GM23338 (cell line): ENCODE results near the gene CAND1. TPM values are rescaled to one million over a fixed set of nuclear protein-coding genes. Genes with fewer than 3 reads are reported as not detected.

Experiments
- ATAC-seq: fragments of 200-7000 bp; cut with Tn5 transposase; 3 replicates; pipeline ENCODE4 v1.9.1; 2020
- DNase-seq: peaks from one replicate; pipeline ENCODE4 v3.0.0-alpha.2; 2015; ENCODE audit warnings: low spot score
- H2AFZ ChIP-seq: fragments of 200-600 bp; sonication (generic); 2 replicates; pipeline ENCODE4 v1.8.0; 2016; ENCODE audit warnings: antibody characterized with exemption, mild to moderate bottlenecking, moderate library complexity
- H3F3A ChIP-seq: fragments of 200-600 bp; sonication (generic); replicated peaks from 2 replicates; pipeline ENCODE4 v1.8.0; 2017; ENCODE audit warnings: antibody characterized with exemption, mixed run types, low read depth
- H3K27ac ChIP-seq: fragments of 200-600 bp; sonication (generic); 2 replicates; pipeline ENCODE4 v1.6.1; 2016; ENCODE audit warnings: low read depth
- H3K27me3 ChIP-seq: fragments of 200-600 bp; sonication (generic); 2 replicates; pipeline ENCODE4 v1.8.0; 2016; ENCODE audit warnings: mild to moderate bottlenecking, mixed run types, moderate library complexity; ENCODE audit not compliant: insufficient read depth
- H3K36me3 ChIP-seq: fragments of 200-600 bp; sonication (generic); 2 replicates; pipeline ENCODE4 v1.8.0; 2016; ENCODE audit warnings: mild to moderate bottlenecking; ENCODE audit not compliant: insufficient read depth
- H3K4me1 ChIP-seq: fragments of 200-600 bp; sonication (generic); 2 replicates; pipeline ENCODE4 v1.8.0; 2016; ENCODE audit warnings: mild to moderate bottlenecking, moderate library complexity; ENCODE audit not compliant: insufficient read depth
- H3K4me2 ChIP-seq: fragments of 200-600 bp; sonication (generic); 2 replicates; pipeline ENCODE4 v1.7.1; 2017; ENCODE audit warnings: mixed run types
- H3K4me3 ChIP-seq: fragments of 200-600 bp; sonication (generic); 2 replicates; pipeline ENCODE4 v1.6.1; 2016; ENCODE audit warnings: mixed run types
- H3K79me2 ChIP-seq: fragments of 200-600 bp; sonication (generic); replicated peaks from 2 replicates; pipeline ENCODE4 v1.8.0; 2017; ENCODE audit warnings: mild to moderate bottlenecking; ENCODE audit not compliant: insufficient read depth
- H3K9me2 ChIP-seq: fragments of 200-600 bp; sonication (generic); 2 replicates; pipeline ENCODE4 v1.8.0; 2017; ENCODE audit not compliant: insufficient read depth
- H4K20me1 ChIP-seq: fragments of 200-600 bp; sonication (generic); replicated peaks from 2 replicates; pipeline ENCODE4 v1.8.0; 2017; ENCODE audit warnings: mild to moderate bottlenecking; ENCODE audit not compliant: insufficient read depth
- H3K27ac Mint-ChIP-seq: 2 replicates; pipeline ENCODE4 v1.8.0; 2020; ENCODE audit warnings: inconsistent platforms, mild to moderate bottlenecking, moderate library complexity, mixed read lengths
- H3K27me3 Mint-ChIP-seq: 3 replicates; pipeline ENCODE4 v1.8.0; 2022; ENCODE audit warnings: low read depth, mild to moderate bottlenecking, moderate library complexity, mixed read lengths, inconsistent platforms; ENCODE audit not compliant: insufficient read depth, poor library complexity
- H3K36me3 Mint-ChIP-seq: 3 replicates; pipeline ENCODE4 v1.8.0; 2021; ENCODE audit warnings: low read depth, mild to moderate bottlenecking, inconsistent platforms, moderate library complexity, mixed read lengths
- H3K4me1 Mint-ChIP-seq: 3 replicates; pipeline ENCODE4 v1.8.0; 2020; ENCODE audit warnings: mild to moderate bottlenecking, inconsistent platforms, mixed read lengths
- H3K4me3 Mint-ChIP-seq: 3 replicates; pipeline ENCODE4 v1.8.0; 2021; ENCODE audit warnings: moderate library complexity, mild to moderate bottlenecking, inconsistent platforms, mixed read lengths
- H3K9me3 Mint-ChIP-seq: 3 replicates; pipeline ENCODE4 v1.8.0; 2020; ENCODE audit warnings: moderate library complexity, mild to moderate bottlenecking, inconsistent platforms, mixed read lengths
- CREB1 ChIP-seq: fragments of 250-450 bp; sonication (Bioruptor Pico); IDR thresholded peaks from 2 replicates; pipeline ENCODE4 v1.5.0; 2020; ENCODE audit warnings: low read depth, mild to moderate bottlenecking, moderate library complexity
- EZH2phosphoT487 ChIP-seq: fragments of 200-600 bp; sonication (generic); IDR thresholded peaks from one replicate; pipeline ENCODE4 v1.8.1; 2018; ENCODE audit warnings: antibody characterized with exemption; ENCODE audit not compliant: unreplicated experiment
- NANOG ChIP-seq: IDR thresholded peaks from 2 replicates; pipeline ENCODE4 v1.6.1; 2016; ENCODE audit warnings: antibody characterized with exemption, borderline replicate concordance
- STAT1 ChIP-seq: IDR thresholded peaks from one replicate; pipeline ENCODE4 v1.6.1; 2016; ENCODE audit warnings: antibody characterized with exemption; ENCODE audit not compliant: unreplicated experiment
- ZNF331 ChIP-seq: fragments of 250-450 bp; sonication (Bioruptor Pico); IDR thresholded peaks from 2 replicates; pipeline ENCODE4 v1.5.0; 2020; ENCODE audit warnings: low read depth, mild to moderate bottlenecking, moderate library complexity
- ZNF462 ChIP-seq: fragments of 250-450 bp; sonication (Bioruptor Pico); IDR thresholded peaks from 2 replicates; pipeline ENCODE4 v1.5.0; 2020; ENCODE audit warnings: mild to moderate bottlenecking, moderate library complexity
- polyA plus RNA-seq: library from polyadenylated mRNA; unstranded; fragments of >200 nt; fragmentation: Nextera tagmentation; extraction: Ambion mirVana; gene quantifications from 2 replicates; pipeline ENCODE4 v1.2.1, GENCODE V29; 2016
- total RNA-seq: library from RNA; depleted of rRNA; stranded (reverse); fragments of >200 nt; shearing (Covaris generic); gene quantifications from 2 replicates; pipeline ENCODE4 v1.2.3, GENCODE V29; 2014
- TF ChIP-seq, protein P1 (sequence below), 2 experiments: fragments of 200-600 bp in 1 of 2; sonication (generic) in 1 of 2; conservative IDR thresholded peaks; 2 replicates each; pipeline versions ENCODE4 v1.5.1 to v1.6.1; 2016 to 2017; ENCODE audit warnings: antibody characterized with exemption in 2 of 2, low read depth in 2 of 2, mild to moderate bottlenecking in 2 of 2, moderate library complexity in 1 of 2

CAND1 gene
- total and polyA plus RNA-seq, 2 experiments from 2014 or later = 71.4 to 151 TPM

GRCh38 chr12:67333649-67334048 lies 64.5 kb downstream of the CAND1 start (continued):
- no peak for TF ChIP-seq ZNF462
- TF ChIP-seq STAT1 = no peak
- no peak for TF ChIP-seq CREB1
- TF ChIP-seq NANOG = no peak
- TF ChIP-seq, protein P1, sequence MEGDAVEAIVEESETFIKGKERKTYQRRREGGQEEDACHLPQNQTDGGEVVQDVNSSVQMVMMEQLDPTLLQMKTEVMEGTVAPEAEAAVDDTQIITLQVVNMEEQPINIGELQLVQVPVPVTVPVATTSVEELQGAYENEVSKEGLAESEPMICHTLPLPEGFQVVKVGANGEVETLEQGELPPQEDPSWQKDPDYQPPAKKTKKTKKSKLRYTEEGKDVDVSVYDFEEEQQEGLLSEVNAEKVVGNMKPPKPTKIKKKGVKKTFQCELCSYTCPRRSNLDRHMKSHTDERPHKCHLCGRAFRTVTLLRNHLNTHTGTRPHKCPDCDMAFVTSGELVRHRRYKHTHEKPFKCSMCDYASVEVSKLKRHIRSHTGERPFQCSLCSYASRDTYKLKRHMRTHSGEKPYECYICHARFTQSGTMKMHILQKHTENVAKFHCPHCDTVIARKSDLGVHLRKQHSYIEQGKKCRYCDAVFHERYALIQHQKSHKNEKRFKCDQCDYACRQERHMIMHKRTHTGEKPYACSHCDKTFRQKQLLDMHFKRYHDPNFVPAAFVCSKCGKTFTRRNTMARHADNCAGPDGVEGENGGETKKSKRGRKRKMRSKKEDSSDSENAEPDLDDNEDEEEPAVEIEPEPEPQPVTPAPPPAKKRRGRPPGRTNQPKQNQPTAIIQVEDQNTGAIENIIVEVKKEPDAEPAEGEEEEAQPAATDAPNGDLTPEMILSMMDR (conservative IDR thresholded peaks at IDR 0.05; ENCODE audit: low read depth in 2 of 2) = no peak

DNA sequence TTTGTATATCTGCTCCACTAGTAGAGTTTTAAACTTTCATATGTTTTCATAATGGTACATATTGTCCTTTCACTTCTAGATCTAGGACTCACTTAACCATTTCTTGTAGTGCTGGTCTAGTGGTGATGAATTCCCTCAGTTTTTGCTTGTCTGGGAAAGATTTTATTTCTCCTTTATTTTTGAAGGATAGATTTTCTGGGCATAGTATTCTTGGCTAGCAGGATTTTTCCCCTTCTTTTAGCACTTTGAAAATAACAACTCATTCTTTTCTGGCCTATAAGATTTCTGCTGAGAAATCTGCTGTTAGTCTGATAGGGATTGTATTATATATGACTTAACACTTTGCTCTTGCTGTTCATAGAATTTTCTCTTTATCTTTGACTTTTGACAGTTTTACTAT lies 69.3 kb downstream of the CAND1 start:
- Histone ChIP-seq H3K27ac (no peak overlapping the region), H4K20me1 (no peaks in the 10 kb centered on the region), H3F3A (no peaks in the 10 kb centered on the region), H3K36me3 (no peaks in the 10 kb centered on the region), H3K4me2 (no peak overlapping the region), H3K4me1 (no peaks in the 10 kb centered on the region), H3K4me3 (no peak overlapping the region), H2AFZ (no peak overlapping the region), H3K27me3 (no peaks in the 10 kb centered on the region), H3K79me2 (no peaks in the 10 kb centered on the region), H3K9me2 (no peaks in the 10 kb centered on the region)
- Mint-ChIP-seq H3K36me3 (peaks cover 24% of the 10 kb centered on the region; the same call in 2 of the 3 replicates), H3K27ac (no peak overlapping the region), H3K27me3 (peaks cover 2% of the 10 kb centered on the region), H3K4me3 (no peak overlapping the region), H3K9me3 (peaks cover 18% of the 10 kb centered on the region; the same call in 2 of the 3 replicates), H3K4me1 (no peaks in the 10 kb centered on the region)
- TF ChIP-seq EZH2phosphoT487 (no peak), CREB1 (no peak), ZNF331 (no peak)
- TF ChIP-seq, protein P1 (conservative IDR thresholded peaks at IDR 0.05; ENCODE audit: low read depth in 2 of 2) = no peak
- ATAC-seq (no peak), DNase-seq (no peak)
